Small intestine (tissue), 7 donors: ENCODE data around the gene LRRC14B. TPM values are rescaled to one million over a fixed set of nuclear protein-coding genes. Genes with fewer than 3 reads are reported as not detected.
"Not testable (repeated sequence)": the region's sequence is repeated elsewhere in the genome, so short reads cannot be mapped to it uniquely, and the experiment has no call there.

Source experiments
- DNase-seq, 2 donors: peaks; one replicate each; pipeline versions ENCODE4 v3.0.0 to v3.0.0-alpha.2; 2013
- FAIRE-seq: peaks from 2 replicates; lab custom pipeline; 2012; peaks lifted over from hg19 to GRCh38; lab: Jason Lieb, UNC
- H3K27ac ChIP-seq, 3 donors: one replicate each; pipeline ENCODE4 v1.5.1; 2013; ENCODE audit warnings: low read length in 2 of 3, mild to moderate bottlenecking in 2 of 3, control low read depth in 1 of 3, inconsistent platforms in 1 of 3, low read depth in 1 of 3, moderate library complexity in 1 of 3
- H3K27me3 ChIP-seq, 3 donors: one replicate each; pipeline ENCODE4 v1.6.1; 2013; ENCODE audit warnings: low read length in 3 of 3, inconsistent platforms in 1 of 3; ENCODE audit not compliant: control insufficient read depth in 3 of 3, insufficient read depth in 3 of 3
- H3K36me3 ChIP-seq, 3 donors: one replicate each; pipeline ENCODE4 v1.6.1; 2013; ENCODE audit warnings: low read length in 3 of 3, inconsistent platforms in 1 of 3, low read depth in 1 of 3, mild to moderate bottlenecking in 1 of 3, moderate library complexity in 1 of 3; ENCODE audit not compliant: control insufficient read depth in 3 of 3, insufficient read depth in 2 of 3
- H3K4me1 ChIP-seq, 3 donors: one replicate each; pipeline ENCODE4 v1.6.1; 2013; ENCODE audit warnings: low read length in 2 of 3, inconsistent platforms in 1 of 3, low read depth in 1 of 3, mild to moderate bottlenecking in 1 of 3, moderate library complexity in 1 of 3; ENCODE audit not compliant: control insufficient read depth in 3 of 3, insufficient read depth in 2 of 3
- H3K4me3 ChIP-seq, 3 donors: one replicate each; pipeline ENCODE4 v1.5.1; 2013; ENCODE audit warnings: low read length in 3 of 3, control low read depth in 1 of 3, inconsistent platforms in 1 of 3, low read depth in 1 of 3, mild to moderate bottlenecking in 1 of 3, moderate library complexity in 1 of 3
- H3K9me3 ChIP-seq, 2 donors: one replicate each; pipeline ENCODE4 v1.6.1; 2013; ENCODE audit warnings: low read depth in 1 of 2, low read length in 1 of 2; ENCODE audit not compliant: control insufficient read depth in 2 of 2, insufficient read depth in 1 of 2
- WGBS, 3 donors: extraction: QIAGEN DNeasy Blood & Tissue Kit; methylation state at CpG; one replicate each; pipeline ENCODE4 v1.1.7; 2013; 5-methylcytosine and 5-hydroxymethylcytosine counted together
- polyA plus RNA-seq, 4 donors: library from polyadenylated mRNA; stranded (reverse) in 3 of 4; unstranded in 1 of 4; fragments of 200-250 nt in 3 of 4; fragments of 120-200 nt in 1 of 4; gene quantifications; one replicate each; pipeline versions ENCODE4 v1.2.1 to v1.2.3, GENCODE V29; 2013
- donor health status: healthy with polysubstance abuse.
- donor health status: control.
- donor health status: control.
- donor health status: Bipolar disorder and iron deficiency.
- donor health status: healthy.

Gene LRRC14B
- polyA plus RNA-seq, 4 donors, result 0.04 to 0.12 TPM; not detected in 2

DNA sequence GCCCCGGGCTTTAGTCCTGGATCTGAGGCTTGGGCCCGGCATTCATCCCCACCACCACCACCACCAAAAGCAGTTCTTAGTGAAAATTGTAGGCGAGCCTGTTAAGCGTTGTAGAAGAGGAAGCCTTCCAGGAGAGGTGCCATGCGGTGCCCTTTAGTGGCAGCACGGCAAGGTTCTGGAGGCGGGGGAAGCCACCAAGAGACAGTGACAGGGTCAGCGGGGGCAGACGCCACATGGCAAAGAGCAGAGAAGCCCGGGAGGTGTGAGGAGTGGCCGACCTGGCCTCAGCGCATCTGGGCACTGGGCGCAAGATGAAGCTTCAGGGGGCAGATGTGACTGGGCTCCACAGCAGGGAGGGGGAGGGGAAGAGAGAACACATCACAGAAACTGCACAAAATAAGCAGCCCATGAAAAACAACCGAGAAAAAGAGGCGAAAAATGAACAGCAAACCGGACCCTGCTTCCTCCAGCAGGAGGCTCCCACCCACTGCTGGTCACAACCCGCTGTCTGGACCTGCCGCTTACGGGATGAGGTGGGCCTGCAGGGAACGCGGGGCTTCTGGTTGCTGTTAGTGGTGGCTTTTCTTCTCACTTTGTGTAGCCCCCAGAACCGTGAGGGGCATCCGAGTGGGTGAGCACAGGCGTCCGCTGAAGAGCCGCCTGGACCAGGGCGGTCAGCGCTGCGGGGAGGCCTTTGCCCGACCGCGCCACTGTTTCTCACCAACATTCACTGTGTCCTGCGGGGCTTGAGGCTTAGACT lies 4.3 kb downstream of the LRRC14B start:
- FAIRE-seq, result no peak
- H3K4me3 ChIP-seq, result no peak overlapping the region
- WGBS, 3 donors, result 80 to 83% (median 83%) methylated on average over 33 of the region's 33 CpGs
- no peaks in the 10 kb centered on the region for H3K9me3 ChIP-seq
- no peak overlapping the region for H3K27ac ChIP-seq
- DNase-seq, result no peak
- H3K4me1 ChIP-seq, result peaks cover 0 to 4% (median 0%) of the 10 kb centered on the region in 3 donors
- H3K36me3 ChIP-seq, result peaks cover 0 to 11% (median 0%) of the 10 kb centered on the region in 3 donors
- peaks cover 0 to 10% (median 0%) of the 10 kb centered on the region in 3 donors for H3K27me3 ChIP-seq

DNA sequence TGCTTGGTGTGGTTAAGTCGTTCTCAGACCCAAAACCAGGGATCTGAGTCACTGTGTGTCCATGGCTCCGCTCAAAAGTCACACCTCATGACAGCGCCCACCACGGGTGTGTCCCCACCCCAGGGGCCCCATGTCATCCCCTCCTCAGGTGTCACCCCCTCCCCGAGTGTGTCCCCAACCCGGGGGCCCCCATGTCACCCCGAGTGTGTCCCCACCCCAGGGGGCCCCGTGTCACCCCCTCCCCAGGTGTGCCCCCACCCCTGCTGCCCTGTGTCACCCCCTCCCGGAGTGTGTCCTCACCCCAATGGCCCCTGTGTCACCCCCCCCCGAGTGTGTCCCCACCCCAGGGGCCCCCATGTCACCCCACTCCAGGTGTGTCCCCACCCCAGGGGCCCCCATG lies 5.1 kb downstream of the LRRC14B start:
- DNase-seq (no peak), FAIRE-seq (no peak)
- Histone ChIP-seq H3K36me3 (peaks cover 0 to 11% (median 0%) of the 10 kb centered on the region in 3 donors), H3K9me3 (no peaks in the 10 kb centered on the region), H3K4me3 (no peak overlapping the region), H3K27ac (no peak overlapping the region), H3K4me1 (peaks cover 0 to 2% (median 0%) of the 10 kb centered on the region in 3 donors), H3K27me3 (peaks cover 0 to 5% (median 0%) of the 10 kb centered on the region in 3 donors)
- WGBS, 3 donors, result 65 to 71% (median 71%) methylated on average over 7 to 10 of the region's 10 CpGs

- not testable (repeated sequence) for H3K4me1 ChIP-seq, DNase-seq, H3K27me3 ChIP-seq, H3K4me3 ChIP-seq, FAIRE-seq, H3K9me3 ChIP-seq, H3K27ac ChIP-seq
- peaks cover 0 to 13% (median 0%) of the 10 kb centered on the region in 3 donors for H3K36me3 ChIP-seq
- 68 to 76% (median 73%) methylated on average over 18 of the region's 18 CpGs for WGBS, 3 donors
These were observed 5.7 kb downstream of the LRRC14B start for GRCh38 chr5:197031-197430.

GRCh38 chr5:197892-198489 lies 6.7 kb downstream of the LRRC14B start:
- H3K36me3 ChIP-seq, result peaks cover 0 to 19% (median 2%) of the 10 kb centered on the region in 3 donors
- FAIRE-seq (no peak), DNase-seq (no peak)
- WGBS, 3 donors, result 80 to 84% (median 84%) methylated on average over 12 of the region's 12 CpGs
- H3K9me3 ChIP-seq, result no peaks in the 10 kb centered on the region
- H3K4me3 ChIP-seq, result no peak overlapping the region
- H3K27ac ChIP-seq, result no peak overlapping the region
- no peaks in the 10 kb centered on the region for H3K27me3 ChIP-seq
- H3K4me1 ChIP-seq, result no peaks in the 10 kb centered on the region

DNA sequence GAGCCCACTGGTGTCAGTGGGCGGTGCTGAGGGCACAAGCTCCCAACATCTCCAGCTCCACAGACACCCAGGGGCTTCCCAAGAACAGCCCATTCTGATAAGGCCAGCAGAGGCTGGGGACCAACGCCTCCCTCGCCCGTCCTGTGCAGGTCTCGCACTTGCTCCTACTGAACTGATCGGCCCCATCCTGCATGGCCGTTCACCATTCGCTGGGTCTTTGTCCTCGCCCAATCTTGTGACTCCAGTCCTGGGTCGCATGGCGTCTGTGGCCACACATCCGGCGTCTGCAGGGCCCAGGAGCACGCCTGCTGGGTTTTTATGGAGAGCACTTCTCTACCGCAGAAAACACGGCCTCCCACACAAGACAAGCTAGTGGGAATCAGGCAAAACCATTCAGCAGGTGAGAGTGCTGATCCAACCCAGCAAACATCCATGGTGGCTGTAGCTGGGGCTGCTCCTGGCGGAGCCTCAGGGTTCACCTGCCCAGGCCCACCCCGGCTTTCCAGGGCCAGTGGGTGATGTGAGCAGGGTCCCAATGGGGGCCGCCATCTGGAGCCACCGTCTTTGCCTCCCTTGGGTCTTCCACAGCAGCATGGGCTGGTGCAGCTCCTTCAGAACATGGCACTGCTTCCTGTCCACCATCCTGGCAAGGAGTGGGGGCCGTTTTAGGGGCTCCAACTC lies 7.4 kb downstream of the LRRC14B start:
- DNase-seq (no peak), FAIRE-seq (no peak)
- no peak overlapping the region for H3K4me3 ChIP-seq
- WGBS, 3 donors, result 97% methylated on average over 21 of the region's 21 CpGs
- H3K9me3 ChIP-seq, result no peaks in the 10 kb centered on the region
- no peaks in the 10 kb centered on the region for H3K27me3 ChIP-seq
- no peak overlapping the region for H3K27ac ChIP-seq
- H3K36me3 ChIP-seq, result peaks cover 2 to 25% (median 4%) of the 10 kb centered on the region in 3 donors
- H3K4me1 ChIP-seq, result no peaks in the 10 kb centered on the region

GRCh38 chr5:199197-199949 lies 8.1 kb downstream of the LRRC14B start:
- Histone ChIP-seq H3K36me3 (peaks cover 4 to 31% (median 5%) of the 10 kb centered on the region in 3 donors), H3K9me3 (no peaks in the 10 kb centered on the region), H3K27me3 (no peaks in the 10 kb centered on the region), H3K4me1 (no peaks in the 10 kb centered on the region), H3K27ac (no peak overlapping the region), H3K4me3 (no peak overlapping the region)
- DNase-seq (no peak), FAIRE-seq (no peak)
- WGBS, 3 donors, result 91 to 94% (median 92%) methylated on average over 16 of the region's 16 CpGs

GRCh38 chr5:199950-200645 lies 8.8 kb downstream of the LRRC14B start:
- no peak for DNase-seq

More at GRCh38 chr5:199950-200645, 8.8 kb downstream of the LRRC14B start:
- no peak overlapping the region for H3K4me3 ChIP-seq
- no peaks in the 10 kb centered on the region for H3K4me1 ChIP-seq
- no peaks in the 10 kb centered on the region for H3K9me3 ChIP-seq
- no peak for FAIRE-seq
- 88 to 92% (median 91%) methylated on average over 23 of the region's 23 CpGs for WGBS, 3 donors
- no peak overlapping the region for H3K27ac ChIP-seq
- no peaks in the 10 kb centered on the region for H3K27me3 ChIP-seq
- H3K36me3 ChIP-seq, result peaks cover 4 to 34% (median 5%) of the 10 kb centered on the region in 3 donors
